Coronary artery (tissue), 2 donors: Measurements from ENCODE around the gene ATXN7.

ENCODE experiments used
- DNase-seq: peaks from one replicate; pipeline ENCODE4 v3.0.0-alpha.2; 2017; ENCODE audit warnings: low spot score
- H3K27ac ChIP-seq, 2 donors: fragments of 200-600 bp; sonication (generic); one replicate each; pipeline ENCODE4 v1.5.1; 2016 to 2019
- H3K4me3 ChIP-seq: fragments of 200-600 bp; sonication (generic); 2 replicates; pipeline ENCODE4 v1.5.1; 2016; ENCODE audit warnings: mild to moderate bottlenecking, moderate library complexity
- CTCF ChIP-seq: fragments of 200-600 bp; sonication (generic); IDR thresholded peaks from one replicate; pipeline ENCODE4 v1.5.1; 2019; ENCODE audit warnings: antibody characterized with exemption

ATXN7 gene

GRCh38 chr3:63830526-63830925 lies 33.1 kb upstream of the ATXN7 start:
- no peak for TF ChIP-seq CTCF
- no peak for DNase-seq
- H3K27ac ChIP-seq = no peak overlapping the region
- no peak overlapping the region for H3K4me3 ChIP-seq

- no peak for TF ChIP-seq CTCF
- Histone ChIP-seq H3K27ac (no peak overlapping the region), H3K4me3 (no peak overlapping the region)
- DNase-seq = no peak
These were observed 31.3 kb upstream of the ATXN7 start for GRCh38 chr3:63832395-63832794.

GRCh38 chr3:63841704-63842103 lies 22.0 kb upstream of the ATXN7 start:
- Histone ChIP-seq H3K4me3 (no peak overlapping the region), H3K27ac (no peak overlapping the region)
- TF ChIP-seq CTCF = no peak
- no peak for DNase-seq

- no peak overlapping the region for H3K4me3 ChIP-seq
- TF ChIP-seq CTCF = no peak
- DNase-seq = no peak
- no peak overlapping the region for H3K27ac ChIP-seq
These were observed 21.5 kb upstream of the ATXN7 start for GRCh38 chr3:63842127-63842526.

- no peak for TF ChIP-seq CTCF
- H3K27ac ChIP-seq = no peak overlapping the region
These were observed 18.5 kb upstream of the ATXN7 start for GRCh38 chr3:63845215-63845614.

GRCh38 chr3:63847718-63848450 lies 15.8 kb upstream of the ATXN7 start:
- no peak for DNase-seq

More at GRCh38 chr3:63845215-63845614, 18.5 kb upstream of the ATXN7 start:
- DNase-seq = no peak
- H3K4me3 ChIP-seq = no peak overlapping the region

More at GRCh38 chr3:63847718-63848450, 15.8 kb upstream of the ATXN7 start:
- Histone ChIP-seq H3K4me3 (no peak overlapping the region), H3K27ac (no peak overlapping the region)
- TF ChIP-seq CTCF = no peak
